Subcutaneous abdominal adipose tissue (tissue), 5 donors: Measurements from ENCODE around the gene TPO.

Experiments used
- H3K27ac ChIP-seq: one replicate; pipeline ENCODE4 v1.7.0; 2013; ENCODE audit warnings: low read depth, mild to moderate bottlenecking, inconsistent platforms, low read length, moderate library complexity
- H3K27me3 ChIP-seq, 5 donors: one replicate each; pipeline ENCODE4 v1.7.0; 2013; ENCODE audit warnings: low read length in 5 of 5, inconsistent platforms in 1 of 5; ENCODE audit not compliant: control insufficient read depth in 5 of 5, insufficient read depth in 4 of 5
- H3K36me3 ChIP-seq, 5 donors: one replicate each; pipeline ENCODE4 v1.7.0; 2013; ENCODE audit warnings: low read length in 5 of 5; ENCODE audit not compliant: control insufficient read depth in 5 of 5, insufficient read depth in 5 of 5
- H3K4me1 ChIP-seq, 5 donors: one replicate each; pipeline ENCODE4 v1.7.0; 2013; ENCODE audit warnings: low read length in 5 of 5, mild to moderate bottlenecking in 3 of 5, moderate library complexity in 1 of 5; ENCODE audit not compliant: control insufficient read depth in 5 of 5, insufficient read depth in 5 of 5
- H3K4me3 ChIP-seq, 5 donors: one replicate each; pipeline ENCODE4 v1.7.0; 2013; ENCODE audit warnings: low read length in 5 of 5, low read depth in 1 of 5
- H3K9ac ChIP-seq, 5 donors: one replicate each; pipeline ENCODE4 v1.7.0; 2013; ENCODE audit warnings: low read length in 5 of 5, mild to moderate bottlenecking in 4 of 5, moderate library complexity in 3 of 5
- H3K9me3 ChIP-seq, 5 donors: one replicate each; pipeline ENCODE4 v1.7.0; 2013; ENCODE audit warnings: low read length in 5 of 5; ENCODE audit not compliant: control insufficient read depth in 5 of 5
- donor health status: healthy.
- donor health status: healthy.
- donor health status: healthy.
- donor health status: healthy.
- donor health status: healthy.

Gene TPO

DNA sequence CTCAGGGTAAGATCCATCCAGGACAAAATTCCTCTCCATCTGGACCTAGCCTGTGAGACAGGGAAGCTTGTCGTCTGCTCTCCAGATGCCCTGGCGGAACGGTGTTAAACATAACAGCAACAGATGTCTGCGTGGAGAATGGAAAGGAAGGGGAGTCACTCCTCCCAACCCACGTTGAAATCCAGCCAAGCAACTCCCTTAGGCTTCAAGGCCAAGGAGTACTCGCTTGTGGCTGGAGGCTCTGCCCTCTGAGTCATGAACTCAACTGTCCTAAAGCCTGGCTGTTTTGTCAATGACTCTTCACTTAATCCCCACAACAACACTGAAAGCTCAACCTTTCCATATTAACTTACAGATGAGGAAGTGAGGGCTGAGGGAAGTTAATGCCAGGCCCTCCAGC lies 42.2 kb downstream of the TPO start:
- peaks cover 0 to 2% (median 1%) of the 10 kb centered on the region in 5 donors for H3K27me3 ChIP-seq
- H3K36me3 ChIP-seq, result no peaks in the 10 kb centered on the region
- H3K4me3 ChIP-seq, result no peak overlapping the region
- H3K9me3 ChIP-seq, result peaks cover 0 to 4% (median 0%) of the 10 kb centered on the region in 5 donors
- no peak overlapping the region for H3K27ac ChIP-seq
- peaks cover 0 to 5% (median 0%) of the 10 kb centered on the region in 5 donors for H3K4me1 ChIP-seq
- H3K9ac ChIP-seq, result no peak overlapping the region

DNA sequence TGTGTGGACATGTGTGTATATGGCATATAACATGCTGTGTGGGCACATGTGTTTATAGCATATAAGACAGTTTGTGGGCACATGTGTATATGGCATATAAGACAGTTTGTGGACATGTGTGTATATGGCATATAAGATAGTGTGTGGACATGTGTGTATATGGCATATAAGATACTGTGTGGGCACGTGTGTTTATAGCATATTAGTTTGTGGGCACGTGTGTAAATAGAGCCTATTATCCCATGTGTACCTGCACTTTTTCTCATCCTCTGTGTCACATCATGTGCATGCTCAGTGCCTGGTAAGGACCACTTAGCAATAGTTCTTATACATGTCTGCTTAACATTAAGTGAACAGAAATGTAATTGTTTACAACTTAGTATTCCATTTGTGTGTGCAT lies 45.2 kb downstream of the TPO start:
- Histone ChIP-seq H3K36me3 (no peaks in the 10 kb centered on the region), H3K27ac (no peak overlapping the region), H3K27me3 (peaks cover 0 to 6% (median 0%) of the 10 kb centered on the region in 5 donors), H3K9me3 (peaks cover 0 to 4% (median 0%) of the 10 kb centered on the region in 5 donors), H3K9ac (no peak overlapping the region), H3K4me3 (no peak overlapping the region), H3K4me1 (peaks cover 0 to 5% (median 0%) of the 10 kb centered on the region in 5 donors)

DNA sequence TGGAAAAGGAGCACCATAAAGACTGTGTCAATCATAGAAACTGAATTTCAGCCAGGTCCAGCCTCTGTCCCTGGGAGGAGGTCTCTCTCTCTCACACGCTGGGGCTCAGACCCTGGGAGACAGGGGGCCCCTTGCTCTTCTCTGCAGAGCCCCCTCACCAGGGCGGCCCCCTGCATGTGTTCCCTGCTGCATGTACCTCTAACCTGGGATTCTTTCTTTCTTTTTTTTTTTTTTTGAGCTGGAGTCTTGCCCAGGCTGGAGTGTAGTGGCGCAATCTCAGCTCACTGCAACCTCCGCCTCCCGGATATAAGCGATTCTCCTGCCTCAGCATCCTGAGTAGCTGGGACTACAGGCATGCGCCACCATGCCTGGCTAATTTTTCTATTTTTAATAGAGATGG lies 46.5 kb downstream of the TPO start:
- H3K4me3 ChIP-seq, result no peak overlapping the region
- H3K36me3 ChIP-seq, result no peaks in the 10 kb centered on the region
- H3K9ac ChIP-seq, result no peak overlapping the region
- peaks cover 0 to 4% (median 0%) of the 10 kb centered on the region in 5 donors for H3K27me3 ChIP-seq
- H3K9me3 ChIP-seq, result peaks cover 0 to 4% (median 0%) of the 10 kb centered on the region in 5 donors
- H3K4me1 ChIP-seq, result peaks cover 0 to 5% (median 0%) of the 10 kb centered on the region in 5 donors
- no peak overlapping the region for H3K27ac ChIP-seq

DNA sequence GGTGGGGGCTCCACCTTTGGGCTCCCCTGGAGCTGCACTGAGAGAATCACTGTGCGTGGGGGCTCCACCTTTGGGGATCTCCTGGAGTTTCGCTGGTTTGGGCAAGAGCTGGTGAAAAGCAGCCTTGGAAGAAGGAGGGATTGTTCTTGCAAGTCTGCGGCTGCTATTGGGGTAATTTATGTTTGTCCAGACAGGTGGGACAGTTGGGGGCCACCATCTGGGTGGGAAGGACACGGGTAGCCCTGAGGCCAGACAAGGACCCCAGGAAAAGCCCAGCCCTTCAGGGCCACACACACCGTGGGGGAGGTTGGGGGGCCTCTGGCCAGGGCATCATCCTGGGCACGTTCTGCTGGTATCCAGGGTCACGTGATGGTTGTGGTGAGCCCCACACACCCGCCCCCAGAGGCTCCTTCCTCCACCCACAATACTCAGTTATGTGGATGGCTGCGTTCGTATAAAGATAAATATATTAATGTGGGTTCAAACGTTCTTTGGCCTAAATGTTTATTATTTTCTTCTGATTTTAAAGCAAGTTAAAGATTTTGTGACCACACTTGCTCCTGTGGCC lies 47.7 kb downstream of the TPO start:
- Histone ChIP-seq H3K36me3 (no peaks in the 10 kb centered on the region), H3K9me3 (no peaks in the 10 kb centered on the region), H3K9ac (no peak overlapping the region), H3K4me3 (no peak overlapping the region), H3K27me3 (peaks cover 0 to 4% (median 0%) of the 10 kb centered on the region in 5 donors), H3K27ac (no peak overlapping the region), H3K4me1 (peaks cover 0 to 5% (median 0%) of the 10 kb centered on the region in 5 donors)

DNA sequence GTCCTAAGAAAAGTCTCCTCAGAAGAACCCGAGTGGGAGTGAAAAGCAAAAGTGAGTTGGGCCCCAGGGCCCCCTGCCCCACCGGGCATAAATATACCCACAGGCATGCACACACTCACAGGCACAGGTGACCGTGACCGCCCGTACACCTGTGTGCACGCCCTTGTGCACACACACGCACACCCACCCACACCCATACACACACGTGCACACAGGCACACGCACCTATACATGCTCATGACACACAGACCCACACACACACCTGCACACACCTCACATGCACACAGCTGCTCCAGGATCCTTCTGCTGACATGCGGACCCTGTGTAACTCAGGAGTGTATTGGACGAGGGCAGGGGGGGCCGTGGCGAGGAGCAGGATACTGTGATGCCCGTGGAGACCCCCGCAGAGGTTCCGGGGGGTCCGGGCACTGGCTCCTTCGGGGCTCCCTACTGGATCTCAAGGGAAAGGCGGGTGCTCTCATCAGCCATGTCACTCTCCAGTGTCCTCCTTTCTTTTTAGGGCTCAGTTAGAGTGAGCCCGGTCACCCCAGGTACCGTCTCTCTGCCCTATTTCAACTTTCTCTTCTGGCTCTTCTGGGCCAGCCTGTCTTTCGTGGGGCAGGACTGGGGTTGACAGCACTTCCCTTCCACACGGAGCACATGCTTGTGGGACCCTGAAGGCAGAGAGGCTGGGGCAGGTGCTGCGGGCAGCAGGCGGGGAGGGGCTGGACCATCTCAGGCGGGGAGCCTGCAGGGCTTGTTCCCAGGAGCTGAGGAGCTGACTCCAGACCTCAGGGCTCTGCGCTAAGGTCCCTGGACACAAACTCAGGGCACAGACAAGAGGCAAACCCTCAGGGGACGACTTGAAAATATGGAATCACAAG lies 48.5 kb downstream of the TPO start:
- Histone ChIP-seq H3K9ac (no peak overlapping the region), H3K9me3 (no peaks in the 10 kb centered on the region), H3K27ac (no peak overlapping the region), H3K4me1 (peaks cover 0 to 5% (median 0%) of the 10 kb centered on the region in 5 donors), H3K4me3 (no peak overlapping the region), H3K27me3 (peaks cover 0 to 4% (median 0%) of the 10 kb centered on the region in 5 donors), H3K36me3 (no peaks in the 10 kb centered on the region)

DNA sequence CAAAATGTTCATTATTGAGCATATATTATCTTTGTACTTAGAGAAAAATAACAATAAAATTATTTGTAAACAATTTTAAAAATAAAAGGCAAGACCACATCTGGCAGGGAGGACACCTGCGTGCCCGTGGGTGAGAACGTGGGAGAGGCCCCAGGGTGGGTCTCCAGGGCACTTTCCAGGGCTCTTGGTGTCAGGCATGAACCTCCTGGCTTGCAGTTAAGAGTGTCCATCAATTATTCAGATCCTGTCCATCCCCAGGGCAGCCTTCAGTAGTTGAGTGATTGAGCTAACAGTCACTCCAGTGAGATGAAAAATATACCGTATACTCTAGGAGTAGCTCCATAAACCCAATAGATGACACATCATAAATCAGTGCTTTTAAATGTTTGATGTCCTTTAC lies 49.7 kb downstream of the TPO start:
- H3K36me3 ChIP-seq, result no peaks in the 10 kb centered on the region
- no peak overlapping the region for H3K4me3 ChIP-seq
- H3K4me1 ChIP-seq, result peaks cover 0 to 5% (median 0%) of the 10 kb centered on the region in 5 donors
- H3K9me3 ChIP-seq, result no peaks in the 10 kb centered on the region
- no peak overlapping the region for H3K9ac ChIP-seq
- H3K27me3 ChIP-seq, result peaks cover 0 to 4% (median 0%) of the 10 kb centered on the region in 5 donors
- H3K27ac ChIP-seq, result no peak overlapping the region

DNA sequence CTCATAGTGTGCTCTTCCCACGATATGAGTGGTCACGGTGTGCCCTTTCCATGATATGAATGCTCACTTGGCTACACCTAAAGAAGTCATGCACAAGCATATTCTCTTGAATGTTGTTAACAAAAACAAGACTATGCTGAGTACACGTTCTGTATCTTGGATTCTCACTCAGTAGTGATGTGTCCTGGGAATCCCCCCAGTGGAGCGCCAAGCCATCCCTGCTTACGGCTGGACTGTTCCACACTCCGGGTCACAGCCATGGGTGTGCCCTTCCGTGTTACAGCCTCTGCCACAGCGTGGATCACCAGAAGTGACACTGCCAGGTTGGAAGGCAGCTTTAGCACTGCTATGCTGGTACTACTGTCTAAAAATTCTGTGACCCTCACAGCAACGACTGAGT lies 59.1 kb downstream of the TPO start:
- H3K4me1 ChIP-seq, result no peaks in the 10 kb centered on the region
- H3K9me3 ChIP-seq, result peaks cover 0 to 3% (median 0%) of the 10 kb centered on the region in 5 donors
- no peak overlapping the region for H3K4me3 ChIP-seq
- no peak overlapping the region for H3K9ac ChIP-seq
- no peak overlapping the region for H3K27ac ChIP-seq
- H3K27me3 ChIP-seq, result peaks cover 0 to 3% (median 0%) of the 10 kb centered on the region in 5 donors
- H3K36me3 ChIP-seq, result no peaks in the 10 kb centered on the region

DNA sequence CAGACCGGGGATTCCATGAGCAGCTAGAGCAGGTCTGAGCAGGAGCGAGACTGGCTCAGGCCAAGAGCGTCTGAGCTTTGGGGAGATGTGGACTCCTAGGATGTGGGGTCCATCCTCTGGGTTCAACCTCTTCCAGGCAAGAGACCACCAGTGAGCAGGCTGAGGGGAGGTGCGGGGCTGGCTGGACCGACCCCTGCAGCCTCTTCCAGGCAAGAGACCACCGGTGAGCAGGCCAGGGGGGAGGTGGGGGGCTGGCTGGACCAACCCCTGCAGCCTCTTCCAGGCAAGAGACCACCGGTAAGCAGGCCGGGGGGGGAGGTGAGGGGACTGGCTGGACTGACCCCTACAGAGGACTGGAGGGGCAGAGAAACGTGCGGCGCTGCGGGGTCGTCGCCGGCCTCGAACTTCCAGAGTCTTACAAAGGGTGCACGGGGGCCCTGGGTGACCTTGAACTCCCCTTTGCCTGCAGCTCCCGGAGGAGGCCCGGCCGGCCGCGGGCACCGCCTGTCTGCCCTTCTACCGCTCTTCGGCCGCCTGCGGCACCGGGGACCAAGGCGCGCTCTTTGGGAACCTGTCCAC lies 63.4 kb downstream of the TPO start:
- H3K36me3 ChIP-seq, result no peaks in the 10 kb centered on the region
- no peaks in the 10 kb centered on the region for H3K4me1 ChIP-seq
- no peak overlapping the region for H3K9ac ChIP-seq
- H3K27ac ChIP-seq, result no peak overlapping the region
- no peaks in the 10 kb centered on the region for H3K9me3 ChIP-seq
- no peak overlapping the region for H3K4me3 ChIP-seq
- peaks cover 0 to 3% (median under 1%) of the 10 kb centered on the region in 5 donors for H3K27me3 ChIP-seq

DNA sequence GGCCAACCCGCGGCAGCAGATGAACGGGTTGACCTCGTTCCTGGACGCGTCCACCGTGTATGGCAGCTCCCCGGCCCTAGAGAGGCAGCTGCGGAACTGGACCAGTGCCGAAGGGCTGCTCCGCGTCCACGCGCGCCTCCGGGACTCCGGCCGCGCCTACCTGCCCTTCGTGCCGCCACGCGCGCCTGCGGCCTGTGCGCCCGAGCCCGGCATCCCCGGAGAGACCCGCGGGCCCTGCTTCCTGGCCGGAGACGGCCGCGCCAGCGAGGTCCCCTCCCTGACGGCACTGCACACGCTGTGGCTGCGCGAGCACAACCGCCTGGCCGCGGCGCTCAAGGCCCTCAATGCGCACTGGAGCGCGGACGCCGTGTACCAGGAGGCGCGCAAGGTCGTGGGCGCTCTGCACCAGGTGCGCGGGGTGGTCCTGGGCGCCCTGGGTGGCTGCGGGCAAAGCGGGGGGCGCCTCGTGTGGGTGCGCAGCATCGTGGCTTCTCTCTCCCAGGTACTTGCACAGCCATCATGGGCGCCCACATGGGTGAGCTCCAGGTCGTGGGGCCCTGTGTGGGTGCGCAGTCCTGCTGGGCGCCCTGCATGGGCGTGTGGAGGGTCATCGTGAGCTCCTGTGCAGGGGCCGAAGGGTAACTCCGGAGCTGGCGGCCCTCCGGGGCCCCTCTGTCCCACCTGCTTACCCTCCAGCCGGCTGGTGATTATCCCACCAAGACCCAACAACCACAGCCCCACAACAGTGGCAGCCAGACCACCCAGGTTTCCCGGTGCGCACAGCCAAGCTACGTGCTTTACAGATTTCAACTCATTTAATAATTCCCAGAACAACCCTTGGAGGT lies 64.2 kb downstream of the TPO start:
- Histone ChIP-seq H3K27ac (no peak overlapping the region), H3K9me3 (no peaks in the 10 kb centered on the region), H3K4me3 (no peak overlapping the region), H3K4me1 (no peaks in the 10 kb centered on the region), H3K27me3 (peaks cover 0 to 7% (median 0%) of the 10 kb centered on the region in 5 donors), H3K36me3 (no peaks in the 10 kb centered on the region), H3K9ac (no peak overlapping the region)
